HepG2 (cell line): ENCODE results near the gene TMEM8B. TPM values are rescaled to one million over a fixed set of nuclear protein-coding genes. Genes with fewer than 3 reads are reported as not detected.

ENCODE experiments used
- ATF3 ChIP-seq: sonication (generic); formaldehyde crosslinking; IDR thresholded peaks from 2 replicates; pipeline ENCODE4 v1.4.0; 2020; ENCODE audit warnings: missing genetic modification reagents
- BATF2 ChIP-seq: sonication (generic); formaldehyde crosslinking; IDR thresholded peaks from 2 replicates; pipeline ENCODE4 v1.8.0; 2022; ENCODE audit warnings: mild to moderate bottlenecking, missing genetic modification reagents, moderate library complexity
- BCLAF1 ChIP-seq: fragments of 450-650 bp; IDR thresholded peaks from 2 replicates; pipeline ENCODE4 v1.6.1; 2017; ENCODE audit warnings: mild to moderate bottlenecking
- CERS6 ChIP-seq: sonication (generic); formaldehyde crosslinking; IDR thresholded peaks from 2 replicates; pipeline ENCODE4 v1.5.0; 2020; ENCODE audit warnings: missing genetic modification reagents
- CHD4 ChIP-seq: fragments of 200-600 bp; sonication (generic); IDR thresholded peaks from 2 replicates; pipeline ENCODE4 v1.7.0; 2017; ENCODE audit warnings: mild to moderate bottlenecking, low read length, borderline replicate concordance
- EHMT2 ChIP-seq: fragments of 200-600 bp; sonication (generic); IDR thresholded peaks from 2 replicates; pipeline ENCODE4 v1.7.0; 2017; ENCODE audit warnings: antibody characterized with exemption, low read depth, low read length, borderline replicate concordance
- FLYWCH1 ChIP-seq: sonication (generic); formaldehyde crosslinking; IDR thresholded peaks from 2 replicates; pipeline ENCODE4 v1.8.1; 2023; ENCODE audit warnings: mild to moderate bottlenecking, missing genetic modification reagents
- GMEB2 ChIP-seq: IDR thresholded peaks from 2 replicates; pipeline ENCODE4 v1.6.1; 2016; ENCODE audit warnings: missing biosample characterization, missing genetic modification reagents, low read depth
- HNRNPH1 ChIP-seq: fragments of 200-400 bp; formaldehyde crosslinking; optimal IDR thresholded peaks from 2 replicates; pipeline ENCODE3; 2017; ENCODE audit warnings: mild to moderate bottlenecking, low read depth, low read length
- MIER2 ChIP-seq: IDR thresholded peaks from 2 replicates; pipeline ENCODE4 v1.6.1; 2016; ENCODE audit warnings: missing biosample characterization, missing genetic modification reagents
- SMAD9 ChIP-seq: sonication (generic); formaldehyde crosslinking; IDR thresholded peaks from 2 replicates; pipeline ENCODE4 v1.5.1; 2020; ENCODE audit warnings: mild to moderate bottlenecking, missing genetic modification reagents
- SOX13 ChIP-seq, 3 experiments: fragments of 450-650 bp in 1 of 3; sonication (generic) in 1 of 3; formaldehyde crosslinking in 1 of 3; IDR thresholded peaks in 2 of 3; conservative IDR thresholded peaks in 1 of 3; 2 replicates each; pipeline versions ENCODE4 v1.5.0 to v1.6.1; 2016 to 2020; ENCODE audit warnings: antibody characterized with exemption in 1 of 3, mild to moderate bottlenecking in 1 of 3, missing compliant biosample characterization in 1 of 3, missing genetic modification reagents in 1 of 3, moderate library complexity in 1 of 3
- ZBED4 ChIP-seq: sonication (generic); formaldehyde crosslinking; IDR thresholded peaks from 2 replicates; pipeline ENCODE4 v1.4.0; 2020; ENCODE audit warnings: missing genetic modification reagents, borderline replicate concordance
- ZFX ChIP-seq: sonication (generic); formaldehyde crosslinking; IDR thresholded peaks from 2 replicates; pipeline ENCODE4 v1.4.0; 2020; ENCODE audit warnings: mild to moderate bottlenecking, low read depth, missing genetic modification reagents, moderate library complexity
- ZNF205 ChIP-seq: IDR thresholded peaks from 2 replicates; pipeline ENCODE4 v1.6.1; 2018; ENCODE audit warnings: missing biosample characterization, missing genetic modification reagents
- ZNF644 ChIP-seq: IDR thresholded peaks from 2 replicates; pipeline ENCODE4 v1.6.1; 2016; ENCODE audit warnings: low read depth
- ZNF660 ChIP-seq: sonication (generic); formaldehyde crosslinking; IDR thresholded peaks from 2 replicates; pipeline ENCODE4 v1.5.1; 2020; ENCODE audit warnings: mild to moderate bottlenecking, low read depth, missing genetic modification reagents, borderline replicate concordance
- ZZZ3 ChIP-seq: sonication (generic); formaldehyde crosslinking; IDR thresholded peaks from 2 replicates; pipeline ENCODE4 v1.4.0; 2020; ENCODE audit warnings: missing genetic modification reagents, mild to moderate bottlenecking, borderline replicate concordance
- polyA plus RNA-seq, 8 experiments: library from polyadenylated mRNA; depleted of rRNA in 3 of 8; stranded (reverse) in 7 of 8; unstranded in 1 of 8; fragments of >200 nt; fragmentation: Illumina TruSeq in 4 of 8; extraction: Trizol in 4 of 8; gene quantifications; 2 replicates each; pipeline versions ENCODE4 v1.2.1 to v1.2.3, GENCODE V29; 2011 to 2016; ENCODE audit warnings: low read depth in 4 of 8, missing spikeins in 1 of 8, mixed read lengths in 1 of 8; ENCODE audit not compliant: insufficient read depth in 1 of 8
- total RNA-seq, 5 experiments: library from RNA; depleted of rRNA; stranded (reverse); fragments of >200 nt; fragmentation: Illumina TruSeq; extraction: Trizol; gene quantifications; 2 replicates each; pipeline ENCODE4 v1.2.3, GENCODE V29; 2016; ENCODE audit warnings: low read depth in 1 of 5

TMEM8B gene
- total and polyA plus RNA-seq, 2 of the 13 experiments (the other 11 are each of a cell fraction or from before 2014, with no cell fraction given): 2.1 to 2.7 TPM

GRCh38 chr9:35905912-35906679 lies 77.1 kb downstream of the TMEM8B start, which contains the start of gene HRCT1 (continued):
- TF ChIP-seq GMEB2 (CRISPR knock-in tag): no peak
- 0 out of 2 replicates have a peak, but pooled peaks have one; percentile 64 for TF ChIP-seq ZNF205 (CRISPR knock-in tag)
- TF ChIP-seq CERS6 (CRISPR knock-in tag): no peak
- TF ChIP-seq HNRNPH1: no peak
- no peak for TF ChIP-seq EHMT2
- no peak for TF ChIP-seq ATF3 (CRISPR knock-in tag)
- no peak for TF ChIP-seq ZNF660 (CRISPR knock-in tag)
- TF ChIP-seq ZBED4 (CRISPR knock-in tag): no peak
- no peak for TF ChIP-seq FLYWCH1 (CRISPR knock-in tag)
- 0 out of 2 replicates have a peak, but pooled peaks have one; percentile 74 for TF ChIP-seq ZNF644
- TF ChIP-seq SMAD9 (CRISPR knock-in tag): no peak
- TF ChIP-seq ZZZ3: no peak
- peak; percentile 84 for TF ChIP-seq ZFX (CRISPR knock-in tag)
- TF ChIP-seq CHD4: no peak
- TF ChIP-seq BATF2 (CRISPR knock-in tag): no peak
- TF ChIP-seq BCLAF1: no peak
- TF ChIP-seq SOX13 (IDR thresholded peaks at IDR 0.05): no peak
- TF ChIP-seq SOX13 (CRISPR knock-in tag; conservative IDR thresholded peaks at IDR 0.05 in 1 of 2, IDR thresholded peaks at IDR 0.05 in 1 of 2): peak in 1 of 2 experiments; percentile 54; a peak in 1 of 4 replicates
- TF ChIP-seq MIER2: peak; percentile 39; the same call in 1 of the 2 replicates
